GM12878 (cell line): Measurements from ENCODE around the gene MAP7.

Experiments
- CEBPZ ChIP-seq: fragments of 150-350 bp; IDR thresholded peaks from 2 replicates; pipeline ENCODE4 v1.6.1; 2016; ENCODE audit warnings: low read depth, low read length
- FOXK2 ChIP-seq: fragments of 450-650 bp; IDR thresholded peaks from 2 replicates; pipeline ENCODE4 v1.6.1; 2017; ENCODE audit warnings: mild to moderate bottlenecking, moderate library complexity
- MEF2A ChIP-seq: IDR thresholded peaks from 2 replicates; pipeline ENCODE4 v1.6.1; 2011; ENCODE audit warnings: low read depth, mild to moderate bottlenecking, low read length, moderate library complexity; ENCODE audit not compliant: insufficient read depth
- MYC ChIP-seq: IDR thresholded peaks from 2 replicates; pipeline ENCODE4 v1.6.1; 2011; ENCODE audit warnings: mild to moderate bottlenecking, low read length, moderate library complexity, inconsistent platforms; ENCODE audit not compliant: insufficient read depth, insufficient replicate concordance, insufficient read length, severe bottlenecking
- PKNOX1 ChIP-seq: fragments of 450-650 bp; IDR thresholded peaks from 2 replicates; pipeline ENCODE4 v1.6.1; 2016; ENCODE audit warnings: mild to moderate bottlenecking
- POLR2AphosphoS5 ChIP-seq: IDR thresholded peaks from 2 replicates; pipeline ENCODE4 v1.6.1; 2011; ENCODE audit warnings: mild to moderate bottlenecking, low read length, inconsistent platforms
- RB1 ChIP-seq: fragments of 450-650 bp; formaldehyde crosslinking; IDR thresholded peaks from 2 replicates; pipeline ENCODE4 v1.6.1; 2017; ENCODE audit warnings: mild to moderate bottlenecking, borderline replicate concordance
- SRF ChIP-seq, 2 experiments: IDR thresholded peaks; 2 replicates each; pipeline ENCODE4 v1.6.1; 2011; ENCODE audit warnings: low read depth in 2 of 2, low read length in 2 of 2, mild to moderate bottlenecking in 1 of 2, moderate library complexity in 1 of 2
- TAF1 ChIP-seq: IDR thresholded peaks from 2 replicates; pipeline ENCODE4 v1.6.1; 2011; ENCODE audit warnings: mild to moderate bottlenecking, low read depth, low read length, borderline replicate concordance
- ZBTB33 ChIP-seq: fragments of 450-650 bp; IDR thresholded peaks from 2 replicates; pipeline ENCODE4 v1.6.1; 2017; ENCODE audit warnings: mild to moderate bottlenecking
- ZZZ3 ChIP-seq: IDR thresholded peaks from 2 replicates; pipeline ENCODE4 v1.6.1; 2011; ENCODE audit warnings: low read depth; ENCODE audit not compliant: control insufficient read depth, insufficient read length
- TF ChIP-seq, protein P1 (sequence below): IDR thresholded peaks from 2 replicates; pipeline ENCODE4 v1.6.1; 2011; ENCODE audit warnings: low read depth, mild to moderate bottlenecking, low read length, moderate library complexity, borderline replicate concordance; ENCODE audit errors: extremely low read depth
- TF ChIP-seq, protein P2 (sequence below): fragments of 450-650 bp; IDR thresholded peaks from 2 replicates; pipeline ENCODE4 v1.6.1; 2017; ENCODE audit warnings: borderline replicate concordance

DNA sequence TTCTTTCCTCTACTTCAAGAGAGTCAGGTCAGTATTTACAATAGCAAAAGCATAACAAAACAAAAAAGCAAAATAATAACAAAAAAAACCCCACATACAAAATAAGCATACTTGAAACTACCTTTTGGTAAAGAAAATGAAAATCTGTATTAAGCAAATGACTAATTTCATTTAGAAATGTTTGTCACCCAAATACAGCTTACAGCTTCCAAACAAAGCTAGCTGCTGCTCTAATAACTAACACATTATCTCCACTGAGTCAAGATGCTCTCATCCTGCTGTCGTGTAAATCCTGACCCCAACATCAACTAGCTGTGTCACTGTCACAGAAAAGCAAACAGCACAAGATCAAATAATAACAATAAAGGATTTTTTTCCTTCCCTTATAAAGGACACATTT, 21.7 kb downstream of the MAP7 start:
- TF ChIP-seq ZZZ3 (no peak), TAF1 (no peak), RB1 (no peak), ZBTB33 (no peak), SRF (IDR thresholded peaks at IDR 0.05; ENCODE audit: low read depth in 2 of 2, low read length in 2 of 2) (no peak), MEF2A (no peak), FOXK2 (no peak), MYC (no peak), CEBPZ (no peak), POLR2AphosphoS5 (no peak), PKNOX1 (no peak)
- TF ChIP-seq, protein P1, sequence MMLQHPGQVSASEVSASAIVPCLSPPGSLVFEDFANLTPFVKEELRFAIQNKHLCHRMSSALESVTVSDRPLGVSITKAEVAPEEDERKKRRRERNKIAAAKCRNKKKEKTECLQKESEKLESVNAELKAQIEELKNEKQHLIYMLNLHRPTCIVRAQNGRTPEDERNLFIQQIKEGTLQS, result no peak
- TF ChIP-seq, protein P2, sequence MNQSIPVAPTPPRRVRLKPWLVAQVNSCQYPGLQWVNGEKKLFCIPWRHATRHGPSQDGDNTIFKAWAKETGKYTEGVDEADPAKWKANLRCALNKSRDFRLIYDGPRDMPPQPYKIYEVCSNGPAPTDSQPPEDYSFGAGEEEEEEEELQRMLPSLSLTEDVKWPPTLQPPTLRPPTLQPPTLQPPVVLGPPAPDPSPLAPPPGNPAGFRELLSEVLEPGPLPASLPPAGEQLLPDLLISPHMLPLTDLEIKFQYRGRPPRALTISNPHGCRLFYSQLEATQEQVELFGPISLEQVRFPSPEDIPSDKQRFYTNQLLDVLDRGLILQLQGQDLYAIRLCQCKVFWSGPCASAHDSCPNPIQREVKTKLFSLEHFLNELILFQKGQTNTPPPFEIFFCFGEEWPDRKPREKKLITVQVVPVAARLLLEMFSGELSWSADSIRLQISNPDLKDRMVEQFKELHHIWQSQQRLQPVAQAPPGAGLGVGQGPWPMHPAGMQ, result no peak
